Dendritic cell treated with granulocyte-macrophage colony-stimulating factor and Interleukin-4, amounts not matched to agents 40 ng/mL and 50 ng/mL, for 4 days (primary cell): Measurements from ENCODE around the gene LRPAP1.
"Not testable (repeated sequence)": the region's sequence is repeated elsewhere in the genome, so short reads cannot be mapped to it uniquely, and the experiment has no call there.

ENCODE experiments used
- H3K27ac Mint-ChIP-seq: one replicate; pipeline ENCODE4 v1.8.0; 2022; ENCODE audit warnings: mild to moderate bottlenecking, mixed read lengths
- H3K27me3 Mint-ChIP-seq: one replicate; pipeline ENCODE4 v1.8.0; 2022; ENCODE audit warnings: mild to moderate bottlenecking, mixed read lengths
- H3K36me3 Mint-ChIP-seq: one replicate; pipeline ENCODE4 v1.8.0; 2022; ENCODE audit warnings: low read depth, mixed read lengths
- H3K4me1 Mint-ChIP-seq: one replicate; pipeline ENCODE4 v1.8.0; 2022; ENCODE audit warnings: low read depth, mixed read lengths
- H3K4me3 Mint-ChIP-seq: one replicate; pipeline ENCODE4 v1.8.0; 2022; ENCODE audit warnings: mild to moderate bottlenecking, moderate library complexity, mixed read lengths
- H3K9me3 Mint-ChIP-seq: one replicate; pipeline ENCODE4 v1.8.0; 2022; ENCODE audit warnings: mixed read lengths
- intact Hi-C: fragments of 100-400 bp; cut with micrococcal nuclease; formaldehyde crosslinking; loops from one replicate; pipeline ENCODE4 v1.15.0; 2022

The LRPAP1 gene

DNA sequence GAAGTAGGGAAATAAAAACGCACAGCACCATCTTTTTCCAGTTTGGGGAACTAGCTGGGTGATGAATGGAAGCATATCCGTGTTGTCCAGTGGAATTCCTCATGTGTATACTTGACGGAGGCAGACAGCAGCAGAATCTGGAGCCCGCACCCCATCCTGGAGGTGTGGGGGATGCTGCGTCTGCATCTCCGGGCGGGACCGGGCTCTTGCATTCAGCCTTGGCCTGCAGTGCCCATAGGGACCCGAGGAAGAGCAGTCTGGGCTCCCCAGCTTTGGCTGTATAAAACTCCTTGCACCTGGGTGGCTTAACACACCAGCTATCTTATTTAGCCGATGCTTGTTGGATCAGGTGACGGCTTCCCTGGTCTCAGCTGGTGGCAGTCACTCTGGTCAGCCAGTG lies 39.7 kb upstream of the LRPAP1 start:
- intact Hi-C loops: no loop called here
- H3K36me3 Mint-ChIP-seq: no peaks in the 10 kb centered on the region
- H3K27ac Mint-ChIP-seq: no peak overlapping the region
- H3K4me1 Mint-ChIP-seq: peaks cover 14% of the 10 kb centered on the region
- peaks cover 10% of the 10 kb centered on the region for H3K27me3 Mint-ChIP-seq
- no peaks in the 10 kb centered on the region for H3K9me3 Mint-ChIP-seq
- no peak overlapping the region for H3K4me3 Mint-ChIP-seq

DNA sequence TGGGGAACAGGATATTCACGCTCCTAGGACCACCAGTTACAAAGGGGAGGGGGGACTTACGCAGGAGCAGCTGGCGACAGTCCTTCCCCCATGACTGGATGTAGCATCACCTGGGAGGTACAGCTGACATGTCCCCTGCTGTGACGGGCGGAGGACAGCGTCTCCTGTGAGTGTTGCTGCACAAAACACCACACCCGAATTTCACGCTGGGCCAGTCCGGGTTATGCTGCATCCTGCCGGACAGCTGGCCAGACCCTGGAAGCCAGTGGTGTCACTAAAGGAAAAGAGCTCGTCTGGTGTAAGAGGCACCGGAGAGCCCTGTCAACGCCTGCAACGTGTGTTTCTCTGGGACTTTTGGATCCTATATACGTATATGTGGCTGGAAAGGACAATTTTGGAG lies 38.7 kb upstream of the LRPAP1 start:
- intact Hi-C loops, H3K9me3 Mint-ChIP-seq, H3K27me3 Mint-ChIP-seq, H3K27ac Mint-ChIP-seq, H3K36me3 Mint-ChIP-seq, H3K4me3 Mint-ChIP-seq: not testable (repeated sequence)
- H3K4me1 Mint-ChIP-seq: peaks cover 10% of the 10 kb centered on the region

DNA sequence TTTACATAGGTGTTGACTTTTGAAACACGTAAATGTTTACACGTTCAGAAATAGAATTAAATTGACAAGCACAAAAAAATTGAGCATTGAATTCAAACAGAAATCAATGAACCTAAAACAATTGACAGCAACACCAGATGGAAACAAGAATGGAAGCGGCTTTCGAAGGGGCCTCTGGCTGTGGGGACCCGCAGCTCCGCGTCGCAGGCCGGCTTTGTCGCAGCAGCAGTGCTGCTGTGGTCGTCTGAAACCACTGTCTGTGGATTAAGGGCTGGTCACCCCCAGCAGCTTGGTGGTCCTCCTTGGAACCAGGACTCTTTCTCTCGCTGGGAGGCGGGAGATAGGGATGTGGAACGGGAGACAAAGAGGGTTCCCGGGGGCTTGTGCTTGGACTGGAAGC lies 37.4 kb upstream of the LRPAP1 start:
- H3K4me1 Mint-ChIP-seq, intact Hi-C loops, H3K9me3 Mint-ChIP-seq, H3K27me3 Mint-ChIP-seq, H3K36me3 Mint-ChIP-seq, H3K27ac Mint-ChIP-seq, H3K4me3 Mint-ChIP-seq: not testable (repeated sequence)

DNA sequence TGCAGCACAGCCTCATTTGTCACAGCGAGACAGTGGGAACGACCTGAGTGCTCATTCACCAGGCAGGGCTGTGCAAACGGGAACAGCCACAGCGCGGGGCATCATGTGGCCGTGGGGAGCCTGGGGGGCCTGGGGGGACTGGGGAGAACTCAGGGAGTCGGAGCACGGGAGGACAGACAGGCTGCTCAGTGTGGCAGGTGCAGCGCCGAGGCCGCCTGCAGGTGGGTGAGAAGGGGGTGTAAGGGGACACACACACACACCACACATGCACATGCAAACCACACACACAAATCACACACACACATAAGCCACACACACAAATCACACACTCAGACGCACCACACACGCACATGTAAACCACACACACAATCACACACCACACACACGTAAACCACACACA lies 34.5 kb upstream of the LRPAP1 start:
- H3K9me3 Mint-ChIP-seq, H3K36me3 Mint-ChIP-seq, H3K27ac Mint-ChIP-seq, H3K27me3 Mint-ChIP-seq, H3K4me1 Mint-ChIP-seq, intact Hi-C loops, H3K4me3 Mint-ChIP-seq: not testable (repeated sequence)

DNA sequence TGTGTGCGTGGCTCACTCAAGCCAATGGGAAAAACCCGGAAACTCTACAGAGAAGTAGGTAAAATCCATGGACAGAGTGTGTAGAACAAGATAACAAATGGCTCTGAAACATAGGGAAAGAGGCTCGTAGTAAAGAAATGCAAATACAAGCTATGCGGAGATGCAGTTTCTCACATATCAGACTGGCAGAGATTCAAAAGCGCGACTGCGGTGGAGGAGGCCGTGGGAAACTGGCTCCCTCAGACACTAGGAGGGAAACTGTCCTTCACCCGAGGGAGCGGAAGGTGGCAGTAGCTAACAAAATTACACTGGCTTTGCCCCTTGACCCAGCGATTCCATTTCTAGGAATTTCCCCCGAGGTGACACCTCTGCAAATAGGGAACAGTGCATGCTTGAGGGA lies 34.1 kb upstream of the LRPAP1 start:
- H3K36me3 Mint-ChIP-seq, H3K4me3 Mint-ChIP-seq, H3K9me3 Mint-ChIP-seq, H3K4me1 Mint-ChIP-seq, intact Hi-C loops, H3K27ac Mint-ChIP-seq, H3K27me3 Mint-ChIP-seq: not testable (repeated sequence)

DNA sequence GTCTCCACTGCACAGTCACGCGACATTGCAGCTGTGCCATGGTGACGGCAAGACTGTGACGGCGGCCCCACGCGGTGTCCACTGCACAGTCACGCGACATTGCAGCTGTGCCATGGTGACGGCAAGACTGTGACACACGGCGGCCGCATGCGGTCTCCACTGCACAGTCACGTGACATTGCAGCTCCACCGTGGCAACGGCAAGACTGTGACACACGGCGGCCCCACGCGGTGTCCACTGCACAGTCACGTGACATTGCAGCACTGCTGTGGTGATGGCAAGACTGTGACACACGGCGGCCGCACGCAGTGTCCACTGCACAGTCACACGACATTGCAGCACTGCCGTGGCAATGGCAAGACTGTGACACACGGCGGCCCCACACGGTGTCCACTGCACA lies 32.7 kb upstream of the LRPAP1 start:
- H3K4me1 Mint-ChIP-seq, H3K9me3 Mint-ChIP-seq, H3K27me3 Mint-ChIP-seq, H3K36me3 Mint-ChIP-seq, H3K27ac Mint-ChIP-seq, intact Hi-C loops, H3K4me3 Mint-ChIP-seq: not testable (repeated sequence)

DNA sequence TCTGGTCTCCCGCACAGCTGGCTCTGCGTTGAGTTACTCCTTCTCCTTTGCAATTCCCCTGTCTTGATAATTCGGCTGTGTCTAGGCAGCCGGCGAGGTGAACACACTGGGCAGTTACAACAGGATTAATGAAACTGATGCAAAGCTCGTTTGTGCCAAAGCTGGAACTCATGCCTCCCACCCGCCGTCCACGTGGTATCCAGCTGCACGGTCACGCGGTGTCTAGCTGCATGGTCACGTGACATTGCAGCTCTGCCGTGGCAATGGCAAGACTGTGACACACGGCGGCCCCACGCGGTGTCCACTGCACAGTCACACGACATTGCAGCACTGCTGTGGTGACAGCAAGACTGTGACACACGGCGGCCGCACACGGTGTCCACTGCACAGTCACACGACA lies 31.2 kb upstream of the LRPAP1 start:
- H3K36me3 Mint-ChIP-seq: no peaks in the 10 kb centered on the region
- H3K4me1 Mint-ChIP-seq: peaks cover 9% of the 10 kb centered on the region
- no peaks in the 10 kb centered on the region for H3K9me3 Mint-ChIP-seq
- H3K27ac Mint-ChIP-seq: no peak overlapping the region
- intact Hi-C loops: no loop called here
- no peak overlapping the region for H3K4me3 Mint-ChIP-seq
- H3K27me3 Mint-ChIP-seq: peaks cover 3% of the 10 kb centered on the region

DNA sequence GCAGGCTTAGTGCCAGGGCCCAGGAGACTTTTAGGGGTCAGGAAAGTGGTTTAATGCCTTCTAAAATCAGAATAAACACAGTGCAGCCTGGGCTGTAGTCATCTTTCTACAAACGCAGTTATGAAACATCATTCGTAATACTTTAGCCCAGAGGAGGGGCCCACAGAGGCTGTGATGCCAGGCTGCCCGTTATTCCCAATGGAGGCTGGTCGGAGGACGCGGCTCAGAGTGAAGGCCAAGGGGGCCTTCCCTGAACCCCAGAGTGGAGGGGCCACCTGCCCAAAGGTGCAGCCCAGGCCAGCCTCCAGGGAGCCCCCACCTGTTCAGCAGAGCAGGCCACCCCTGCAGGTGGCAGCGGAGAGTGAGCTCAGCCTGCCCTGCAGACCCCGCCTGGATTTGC lies 29.9 kb upstream of the LRPAP1 start:
- H3K27ac Mint-ChIP-seq, H3K9me3 Mint-ChIP-seq, intact Hi-C loops, H3K4me3 Mint-ChIP-seq, H3K36me3 Mint-ChIP-seq, H3K27me3 Mint-ChIP-seq: not testable (repeated sequence)
- peaks cover 19% of the 10 kb centered on the region for H3K4me1 Mint-ChIP-seq

DNA sequence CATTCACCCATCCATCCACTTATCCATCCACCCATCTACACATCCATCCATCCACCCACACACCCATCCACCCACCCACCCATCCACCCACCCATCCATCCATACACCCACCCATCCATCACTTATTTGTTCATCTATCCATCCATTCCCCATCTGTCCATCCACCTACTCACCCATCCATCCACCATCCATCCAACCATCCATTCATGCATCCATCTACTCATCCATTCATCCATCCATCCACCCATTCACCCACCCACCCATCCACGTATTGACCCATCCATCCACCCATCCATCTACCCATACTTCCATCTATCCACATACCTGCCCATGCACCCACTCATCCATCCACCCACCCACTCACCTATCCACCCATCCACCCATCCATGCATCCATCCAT lies 28.2 kb upstream of the LRPAP1 start:
- H3K27ac Mint-ChIP-seq: not testable (repeated sequence)

DNA sequence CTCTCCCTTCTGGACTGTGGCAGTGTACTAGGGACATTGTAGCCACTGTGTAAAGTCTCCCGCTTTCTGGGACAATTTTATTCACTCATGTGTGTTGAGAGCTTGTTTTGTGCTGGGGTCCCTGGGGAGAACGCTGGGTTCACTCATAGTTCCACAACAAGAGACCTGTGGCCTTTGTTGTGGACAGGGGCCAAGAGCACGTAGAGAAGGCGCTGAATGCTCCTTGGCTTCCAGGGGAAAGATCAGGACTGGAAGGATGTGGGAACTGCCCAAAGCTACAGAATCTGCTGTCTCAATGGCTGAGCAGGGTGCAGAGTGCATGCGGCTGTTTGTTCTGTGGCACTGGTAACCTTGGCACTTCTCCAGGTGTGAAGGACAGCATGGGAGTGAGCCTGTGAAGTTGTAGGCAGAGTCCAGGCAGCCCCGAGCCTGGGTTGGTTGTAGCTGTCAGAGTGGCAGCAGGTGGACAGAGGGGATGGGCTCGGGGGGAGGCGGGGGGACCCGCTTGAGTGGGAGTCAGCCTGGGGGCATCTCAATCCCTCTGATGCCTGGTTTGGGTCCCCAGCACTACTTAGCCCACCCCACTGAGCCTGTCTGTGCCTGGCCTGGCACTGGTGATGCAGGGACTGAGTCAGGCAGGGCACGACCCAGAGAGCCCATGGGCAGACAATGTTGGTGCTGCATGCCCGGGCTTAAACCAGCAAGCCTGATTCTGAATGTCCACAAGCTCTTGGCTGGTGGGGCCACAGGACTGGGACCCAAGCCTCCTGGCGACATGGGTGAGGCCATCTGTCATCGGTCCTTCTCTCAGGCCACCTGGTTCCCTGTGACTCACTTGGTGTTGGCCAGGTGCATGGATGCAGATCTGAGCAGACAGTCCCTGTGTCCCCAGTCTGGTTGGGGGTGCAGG lies 27.4 kb upstream of the LRPAP1 start:
- H3K36me3 Mint-ChIP-seq, H3K9me3 Mint-ChIP-seq, H3K4me3 Mint-ChIP-seq, intact Hi-C loops, H3K27ac Mint-ChIP-seq, H3K27me3 Mint-ChIP-seq: not testable (repeated sequence)
- H3K4me1 Mint-ChIP-seq: peaks cover 39% of the 10 kb centered on the region

More for the DNA sequence above, 28.2 kb upstream of the LRPAP1 start:
- H3K4me1 Mint-ChIP-seq: peaks cover 34% of the 10 kb centered on the region
- H3K4me3 Mint-ChIP-seq, H3K36me3 Mint-ChIP-seq, H3K27me3 Mint-ChIP-seq, H3K9me3 Mint-ChIP-seq, intact Hi-C loops: not testable (repeated sequence)

DNA sequence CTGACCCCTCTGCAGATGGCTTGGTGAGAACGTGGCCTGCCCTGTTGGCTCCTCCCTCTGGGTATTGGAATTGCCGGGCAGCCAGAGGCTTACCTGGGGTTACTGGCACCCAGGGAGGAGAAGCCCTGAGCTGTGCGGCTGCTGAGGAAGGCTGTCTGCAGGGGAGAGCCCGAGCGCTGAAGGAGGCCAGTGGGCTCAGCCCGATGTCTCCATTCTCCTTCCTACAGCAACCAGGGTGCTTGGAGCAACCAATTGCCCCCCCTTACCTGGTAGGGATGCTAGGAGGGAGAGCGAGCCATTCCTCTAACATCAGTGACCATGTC lies 26.3 kb upstream of the LRPAP1 start:
- H3K27me3 Mint-ChIP-seq, H3K9me3 Mint-ChIP-seq, H3K4me3 Mint-ChIP-seq, H3K27ac Mint-ChIP-seq, intact Hi-C loops, H3K36me3 Mint-ChIP-seq: not testable (repeated sequence)
- H3K4me1 Mint-ChIP-seq: peaks cover 46% of the 10 kb centered on the region

DNA sequence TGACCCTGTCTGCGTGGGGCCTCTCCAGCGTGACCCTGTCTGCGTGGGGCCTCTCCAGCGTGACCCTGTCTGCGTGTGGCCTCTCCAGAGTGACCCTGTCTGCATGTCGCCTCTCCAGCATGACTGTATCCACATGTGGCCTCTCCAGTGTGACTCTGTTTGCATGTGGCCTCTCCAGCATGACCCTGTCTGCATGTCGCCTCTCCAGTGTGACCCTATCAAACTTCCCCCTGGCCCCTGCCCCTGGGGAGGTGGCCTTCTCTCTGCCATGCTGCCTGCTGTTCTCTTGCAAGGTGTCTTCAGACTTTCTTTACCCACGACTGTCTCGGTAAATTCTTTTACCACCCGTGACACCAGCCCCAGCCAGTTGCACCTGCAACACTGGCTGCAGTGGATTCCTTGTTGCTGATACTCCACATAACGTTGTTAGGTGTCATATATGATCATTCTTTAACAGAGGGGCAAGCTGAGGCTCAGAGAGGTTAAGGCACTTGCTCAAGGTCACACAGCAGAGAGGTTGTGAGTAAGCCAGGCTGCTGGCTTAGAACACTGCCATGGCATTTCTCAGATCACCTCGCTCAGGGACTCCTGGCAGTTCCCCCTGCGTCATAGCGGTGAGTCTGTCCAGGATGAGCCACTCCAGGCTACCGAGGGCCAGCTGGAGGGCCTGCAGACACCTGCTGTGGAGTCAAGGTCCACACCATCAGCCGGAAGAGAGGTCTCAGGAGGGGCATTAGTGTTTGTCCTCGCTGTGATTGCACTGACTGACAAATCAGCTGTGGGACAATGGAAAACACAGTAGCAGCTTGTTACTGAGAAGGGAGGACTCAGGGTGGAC lies 25.7 kb upstream of the LRPAP1 start:
- intact Hi-C loops, H3K36me3 Mint-ChIP-seq, H3K4me3 Mint-ChIP-seq, H3K27me3 Mint-ChIP-seq, H3K9me3 Mint-ChIP-seq: not testable (repeated sequence)
- H3K27ac Mint-ChIP-seq: peak overlapping the region; percentile 87
- H3K4me1 Mint-ChIP-seq: peaks cover 46% of the 10 kb centered on the region

DNA sequence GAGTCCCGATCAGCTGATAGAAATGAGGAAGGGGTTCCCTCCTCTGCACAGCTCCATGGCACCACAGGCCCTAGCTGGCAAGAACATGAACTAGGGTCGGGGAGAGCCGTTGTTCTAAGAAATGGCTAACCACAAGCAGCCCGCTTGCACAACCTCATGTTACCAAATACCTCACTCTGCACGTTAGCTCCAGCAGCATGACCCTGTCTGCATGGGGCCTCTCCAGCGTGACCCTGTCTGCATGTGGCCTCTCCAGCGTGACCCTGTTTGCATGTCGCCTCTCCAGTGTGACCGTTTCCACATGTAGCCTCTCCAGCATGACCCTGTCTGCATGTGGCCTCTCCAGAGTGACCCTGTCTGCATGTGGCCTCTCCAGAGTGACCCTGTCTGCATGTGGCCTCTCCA lies 24.9 kb upstream of the LRPAP1 start:
- H3K4me3 Mint-ChIP-seq, H3K9me3 Mint-ChIP-seq, intact Hi-C loops, H3K27me3 Mint-ChIP-seq, H3K36me3 Mint-ChIP-seq: not testable (repeated sequence)
- Mint-ChIP-seq H3K27ac (peak overlapping the region; percentile 87), H3K4me1 (peaks cover 46% of the 10 kb centered on the region)

DNA sequence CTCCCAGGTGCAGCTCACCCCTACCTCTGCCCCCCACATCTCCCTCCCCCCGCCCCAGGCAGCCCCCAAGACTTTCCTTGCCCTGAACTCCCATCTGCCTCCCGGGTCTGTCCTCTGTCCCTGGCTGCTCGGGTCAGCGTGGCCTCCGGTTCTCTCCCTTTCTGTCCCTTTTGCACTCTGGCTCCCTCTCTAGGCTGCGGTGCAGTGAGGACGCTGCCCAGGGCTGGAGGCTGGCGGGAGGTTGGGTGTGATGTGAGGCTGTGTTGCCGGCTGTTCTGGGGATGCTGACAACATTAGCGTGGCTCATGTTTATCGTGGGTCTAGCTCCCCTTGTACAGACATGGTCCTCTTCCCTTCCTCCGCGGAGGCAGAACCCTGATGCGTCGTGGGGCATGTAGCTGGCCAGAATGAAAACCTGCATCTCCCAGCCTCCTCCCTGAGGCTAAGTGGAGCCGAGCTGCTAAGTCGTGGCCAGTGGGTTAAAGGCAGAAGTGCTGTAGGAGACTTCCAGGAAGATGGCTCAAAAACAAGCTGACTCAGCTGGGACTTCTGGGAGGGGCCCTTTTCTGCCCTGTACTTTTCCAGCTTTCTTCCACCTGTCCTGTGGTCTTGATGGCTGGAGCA lies 24.1 kb upstream of the LRPAP1 start:
- Mint-ChIP-seq H3K4me1 (peaks cover 46% of the 10 kb centered on the region), H3K4me3 (peak overlapping the region; percentile 58), H3K27ac (peak overlapping the region; percentile 87)
- H3K27me3 Mint-ChIP-seq, H3K36me3 Mint-ChIP-seq, intact Hi-C loops, H3K9me3 Mint-ChIP-seq: not testable (repeated sequence)
